HG02870 (cell line): ENCODE measurements around the gene WNT10A.

Experiments used
- ATAC-seq: cut with Tn5 transposase; IDR thresholded peaks from one replicate; pipeline ENCODE4 v1.9.1; 2021; ENCODE audit warnings: mild to moderate bottlenecking, moderate library complexity; ENCODE audit not compliant: unreplicated experiment

The WNT10A gene

DNA sequence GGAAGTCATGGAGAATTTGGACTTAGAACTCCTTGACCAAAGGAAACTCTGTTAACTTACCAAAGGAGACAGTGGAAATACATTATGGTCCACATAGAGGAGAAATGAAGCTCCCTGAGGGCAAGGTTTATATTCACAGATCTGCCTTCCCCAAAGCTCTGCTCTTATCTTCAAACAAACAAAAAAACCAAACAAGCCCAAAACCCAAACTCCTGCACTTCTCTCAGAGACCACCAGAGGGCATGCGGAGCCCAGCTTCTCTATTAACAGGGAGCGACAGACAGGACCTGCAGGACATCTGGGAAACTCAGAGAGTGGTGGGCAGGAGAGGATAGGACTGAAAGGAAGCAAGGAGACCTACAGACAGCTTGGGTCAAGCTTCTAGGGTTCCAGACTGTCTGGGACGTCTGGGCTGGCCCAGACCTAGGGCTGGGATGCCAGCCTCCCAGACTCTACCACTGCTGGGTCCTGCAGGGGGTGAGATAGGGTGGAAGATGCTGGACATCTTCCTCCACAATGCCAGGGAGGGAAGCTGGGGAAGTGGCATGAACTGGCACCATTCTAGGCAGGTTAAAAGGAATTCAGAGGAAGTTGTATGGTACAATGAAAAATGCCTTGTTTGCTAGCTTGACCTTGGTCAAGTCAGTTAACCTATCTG is 4.0 kb upstream of the WNT10A start:
- ATAC-seq, result no peak

DNA sequence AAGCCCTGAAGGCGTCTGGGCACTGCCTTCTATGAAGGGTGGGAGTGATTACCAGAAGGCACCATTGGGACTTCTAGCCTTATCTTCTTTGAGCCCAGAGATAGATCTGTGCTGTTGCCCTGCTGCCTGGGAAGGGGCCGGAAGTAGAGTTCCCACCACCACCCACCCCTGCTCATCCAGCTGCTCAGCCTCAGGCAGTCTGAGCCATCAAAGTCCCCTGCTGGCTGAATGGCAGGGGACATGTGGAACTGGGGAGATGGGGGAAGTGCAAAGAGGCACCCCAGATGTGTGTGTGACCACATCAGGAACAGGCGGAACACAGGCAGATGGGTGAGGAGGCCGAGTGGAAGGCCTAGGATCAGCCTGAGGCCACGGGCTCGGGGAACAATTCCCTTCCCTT is 3.3 kb upstream of the WNT10A start:
- ATAC-seq, result no peak

DNA sequence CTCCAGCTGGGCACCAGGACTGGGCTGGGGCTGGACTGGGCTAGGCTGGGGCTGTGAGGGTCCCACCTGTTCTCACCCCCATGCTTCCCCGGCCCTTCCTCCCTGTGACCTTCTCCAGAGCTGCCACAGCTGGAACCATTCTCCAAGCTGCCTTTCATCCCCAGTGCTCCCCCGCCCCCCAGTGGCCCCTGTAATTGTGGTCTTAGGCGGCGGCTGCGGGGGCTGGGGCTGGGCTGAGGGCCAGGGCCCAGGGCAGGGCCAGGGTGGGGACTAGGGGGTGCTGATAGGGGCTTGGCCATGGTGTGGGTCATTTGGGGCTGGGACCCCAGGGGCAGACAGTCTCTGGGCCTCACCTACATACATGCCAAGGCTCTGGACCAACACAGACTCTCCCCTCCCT is 2.8 kb upstream of the WNT10A start:
- no peak for ATAC-seq

DNA sequence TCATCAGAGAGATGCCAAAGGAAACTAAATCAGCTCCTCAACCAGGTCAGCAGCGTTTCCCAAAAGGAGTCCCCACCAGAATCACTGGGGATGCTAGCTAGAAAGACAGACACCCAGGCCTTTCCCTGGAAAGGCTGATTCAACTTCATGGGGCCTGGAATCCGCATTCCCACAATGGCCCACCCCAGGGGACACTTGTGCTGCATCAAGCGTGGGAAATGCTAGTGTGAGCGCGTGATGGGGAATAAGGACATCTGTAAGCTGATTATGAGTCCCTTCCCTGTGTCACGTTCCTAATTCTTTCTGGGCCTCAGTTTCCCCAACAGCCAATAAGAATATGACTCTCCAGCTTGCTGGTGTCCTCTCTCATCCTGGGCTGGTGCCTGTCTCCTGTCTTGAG is 2.2 kb upstream of the WNT10A start:
- ATAC-seq, result no peak

DNA sequence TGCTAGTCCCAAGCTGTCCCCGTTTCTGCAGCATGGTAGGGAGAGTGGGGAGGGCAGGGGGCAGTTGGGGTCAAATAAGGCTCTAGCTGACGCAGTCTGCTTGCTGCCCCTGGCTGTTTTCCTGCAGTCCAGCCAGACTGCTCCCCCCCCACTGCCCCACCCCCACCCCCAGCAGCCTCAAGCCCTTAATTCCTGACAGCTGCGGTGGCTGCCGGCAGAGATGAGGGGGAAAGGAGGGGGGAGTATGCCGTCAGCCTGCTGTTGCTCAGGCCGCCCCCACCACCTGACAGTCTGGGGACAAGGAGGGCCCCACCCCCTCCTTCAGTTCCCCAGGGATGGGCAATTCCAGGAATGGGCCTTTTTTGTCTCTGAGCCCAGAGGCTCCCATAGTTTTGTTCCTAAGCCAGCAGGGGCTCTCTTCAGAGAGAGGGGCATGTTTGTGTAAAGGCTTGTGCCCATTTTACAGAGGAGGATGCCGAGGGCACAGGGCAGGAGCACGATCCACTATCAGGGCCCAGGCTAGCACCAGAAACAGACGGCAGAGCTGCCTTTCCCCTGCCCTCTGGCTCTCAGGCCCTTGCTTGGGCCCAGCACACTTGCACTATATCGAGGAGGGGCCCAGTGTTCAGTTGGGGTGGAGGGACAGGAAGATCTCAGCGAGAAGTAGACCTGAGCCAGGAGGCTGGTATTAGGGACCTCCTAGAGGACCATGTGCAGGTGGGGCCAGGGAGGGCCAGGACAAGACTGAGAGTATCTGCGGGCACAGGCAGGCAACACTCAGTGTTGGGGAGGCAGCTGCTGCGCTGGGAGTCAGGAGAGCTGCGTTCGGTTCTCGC is 1.5 kb upstream of the WNT10A start:
- no peak for ATAC-seq

DNA sequence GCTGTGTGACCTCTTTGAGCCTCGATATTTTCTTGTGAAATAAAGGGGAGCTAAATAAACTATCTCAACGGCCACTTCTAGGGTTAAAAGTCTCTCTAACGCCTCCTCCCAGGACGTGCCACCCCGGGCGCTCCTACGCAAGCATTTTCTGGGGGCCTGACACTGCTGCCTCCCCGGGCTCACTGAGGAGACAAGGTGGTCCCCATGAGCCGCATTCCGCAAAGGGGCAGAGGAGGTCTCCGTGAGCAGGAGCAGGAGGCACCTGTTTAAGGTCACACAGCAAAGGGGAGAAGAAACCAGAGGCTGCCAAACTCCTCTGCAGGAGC is 913 bp upstream of the WNT10A start:
- no peak for ATAC-seq

DNA sequence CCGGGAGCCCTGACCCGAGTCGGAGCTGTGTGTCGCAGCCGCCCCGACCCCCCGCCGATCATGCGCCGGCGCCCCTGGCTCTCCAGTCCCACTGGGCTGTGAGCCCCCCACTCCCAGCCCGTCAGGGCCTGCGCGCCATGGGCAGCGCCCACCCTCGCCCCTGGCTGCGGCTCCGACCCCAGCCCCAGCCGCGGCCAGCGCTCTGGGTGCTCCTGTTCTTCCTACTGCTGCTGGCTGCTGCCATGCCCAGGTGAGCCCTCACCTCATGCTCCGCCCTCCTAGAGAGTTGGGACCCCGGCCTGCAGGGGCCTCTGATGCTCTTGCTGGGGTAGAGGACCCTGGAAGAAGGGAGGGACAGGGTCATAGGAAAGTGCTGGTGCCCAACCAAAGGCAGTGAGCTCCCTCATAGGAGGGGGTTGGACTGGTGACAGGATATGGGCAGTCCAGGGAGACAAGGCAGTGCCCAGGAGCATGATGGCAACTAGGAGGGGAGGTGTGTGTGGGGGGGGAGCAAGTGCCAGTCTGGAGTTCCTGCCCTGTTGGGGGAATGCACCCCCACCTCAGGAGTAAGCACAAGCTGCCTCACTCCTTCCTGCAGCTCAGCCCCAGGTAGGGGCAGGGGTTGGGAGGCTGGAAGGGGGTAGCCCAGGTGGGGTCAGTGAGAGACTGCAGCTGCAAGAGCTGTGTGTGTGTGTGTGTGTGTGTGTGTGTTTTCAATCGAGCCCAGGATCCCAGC is 375 bp downstream of the WNT10A start:
- no peak for ATAC-seq

DNA sequence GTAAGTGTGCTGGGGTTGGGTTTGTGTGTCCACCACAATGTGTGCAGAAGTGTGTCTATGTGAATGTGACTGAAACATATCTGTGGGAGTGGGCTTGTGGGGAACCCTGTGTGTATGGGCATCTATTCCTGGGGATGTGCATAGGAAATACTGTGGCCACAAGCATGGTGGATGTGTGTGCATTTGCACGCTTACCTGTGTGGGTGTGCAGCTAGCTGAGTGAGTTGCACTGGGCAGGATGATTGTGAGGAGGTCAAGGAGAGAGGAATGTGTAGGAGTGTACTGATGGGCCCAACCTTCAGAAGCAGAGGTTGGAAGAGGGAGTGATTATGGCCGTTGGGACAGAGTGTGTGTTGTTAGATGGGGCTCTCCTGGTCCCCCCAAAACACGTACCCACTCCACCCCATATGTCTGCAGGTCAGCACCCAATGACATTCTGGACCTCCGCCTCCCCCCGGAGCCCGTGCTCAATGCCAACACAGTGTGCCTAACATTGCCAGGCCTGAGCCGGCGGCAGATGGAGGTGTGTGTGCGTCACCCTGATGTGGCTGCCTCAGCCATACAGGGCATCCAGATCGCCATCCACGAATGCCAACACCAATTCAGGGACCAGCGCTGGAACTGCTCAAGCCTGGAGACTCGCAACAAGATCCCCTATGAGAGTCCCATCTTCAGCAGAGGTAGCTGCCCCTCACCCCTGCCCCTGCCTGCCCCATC is 1.2 kb downstream of the WNT10A start:
- no peak for ATAC-seq

DNA sequence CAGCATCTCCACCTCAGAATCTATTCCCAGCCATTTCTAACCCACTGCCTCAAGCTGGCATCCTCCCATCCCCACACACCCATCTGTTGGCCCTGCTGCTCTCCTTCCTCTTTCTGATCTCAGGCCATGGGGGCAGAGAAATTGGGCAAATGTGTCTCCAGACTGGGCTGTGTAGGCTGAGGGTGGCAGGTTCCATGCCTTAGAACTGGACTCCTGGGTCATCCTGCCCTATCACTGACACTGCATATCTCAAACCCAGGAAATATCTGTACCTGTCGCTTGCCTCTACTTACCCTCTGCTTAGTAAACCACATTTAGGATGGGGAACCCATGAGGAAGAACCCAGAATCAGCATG is 1.8 kb downstream of the WNT10A start:
- no peak for ATAC-seq

DNA sequence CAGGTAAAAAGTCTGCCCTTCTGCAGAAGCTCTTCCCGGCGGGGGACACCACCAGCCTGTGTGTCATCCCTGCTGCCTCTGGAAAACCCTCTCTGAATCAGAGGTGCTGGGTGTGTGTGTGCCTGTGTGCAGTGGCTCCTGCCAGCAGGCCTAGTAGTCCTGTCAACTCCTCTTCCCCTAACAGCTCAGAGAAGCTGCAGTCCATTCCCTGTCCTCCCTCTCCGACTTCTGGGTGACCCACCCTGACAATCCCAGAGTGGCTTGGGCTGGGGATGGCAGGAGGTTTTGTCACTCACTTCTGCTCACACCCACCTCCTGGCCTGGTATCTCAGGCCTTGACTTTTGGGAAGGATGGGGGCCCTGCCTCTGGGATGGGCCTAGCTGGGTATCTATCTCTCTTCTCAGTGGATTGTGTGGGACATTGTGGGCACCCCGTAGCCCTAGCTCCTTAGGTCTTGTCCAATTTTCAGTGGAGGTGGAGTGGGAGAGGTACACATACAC is 2.3 kb downstream of the WNT10A start:
- ATAC-seq, result no peak

DNA sequence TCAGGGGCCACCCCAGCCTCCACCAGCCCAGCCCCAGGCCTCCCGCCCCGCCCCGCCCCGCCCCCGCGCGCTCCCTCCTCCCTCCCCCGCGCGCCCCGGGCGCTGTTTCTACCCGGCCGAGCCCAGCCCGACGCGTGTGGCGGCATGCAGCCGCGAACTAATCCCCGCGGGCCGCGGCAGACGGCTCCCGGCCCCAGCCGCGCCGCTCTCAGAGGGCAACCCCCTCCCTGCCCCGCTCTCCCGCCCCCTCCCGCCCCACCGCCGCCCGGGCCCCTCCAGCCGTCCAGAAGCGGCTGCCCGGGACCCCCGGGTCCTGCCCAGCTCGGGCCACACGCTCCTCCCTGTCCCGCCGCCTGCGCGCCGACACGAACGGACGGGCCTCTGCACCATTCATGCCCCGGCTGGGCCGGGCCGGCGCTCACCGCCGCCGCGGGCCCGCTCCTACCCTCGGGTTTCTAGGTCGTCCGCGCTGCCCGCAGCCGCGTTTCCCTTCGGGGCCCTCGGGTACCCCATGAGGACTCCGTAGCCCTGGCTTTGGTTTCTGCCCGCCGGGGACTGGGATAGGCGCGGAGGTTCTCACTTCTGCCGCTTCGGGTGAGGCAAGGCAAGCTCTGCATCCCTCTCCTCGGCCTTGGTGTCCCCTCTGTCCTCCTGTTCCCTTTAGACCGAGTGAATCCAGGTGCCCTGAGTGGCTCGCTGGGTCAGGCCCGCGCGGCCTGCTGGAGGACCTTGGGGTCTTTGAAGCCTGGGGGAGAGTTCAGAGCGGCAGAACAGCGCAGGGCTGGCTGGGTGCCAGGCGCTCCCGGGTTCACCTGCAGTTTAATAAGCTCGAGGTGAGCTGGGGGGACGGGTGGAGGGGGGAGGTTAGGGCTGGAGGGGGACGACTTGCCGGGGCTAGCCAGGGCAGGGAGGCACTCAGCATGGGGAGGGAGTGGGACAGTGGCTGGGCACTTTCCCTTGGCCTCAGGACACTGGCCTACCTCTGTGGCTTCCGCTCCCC is 3.1 kb downstream of the WNT10A start:
- no peak for ATAC-seq

DNA sequence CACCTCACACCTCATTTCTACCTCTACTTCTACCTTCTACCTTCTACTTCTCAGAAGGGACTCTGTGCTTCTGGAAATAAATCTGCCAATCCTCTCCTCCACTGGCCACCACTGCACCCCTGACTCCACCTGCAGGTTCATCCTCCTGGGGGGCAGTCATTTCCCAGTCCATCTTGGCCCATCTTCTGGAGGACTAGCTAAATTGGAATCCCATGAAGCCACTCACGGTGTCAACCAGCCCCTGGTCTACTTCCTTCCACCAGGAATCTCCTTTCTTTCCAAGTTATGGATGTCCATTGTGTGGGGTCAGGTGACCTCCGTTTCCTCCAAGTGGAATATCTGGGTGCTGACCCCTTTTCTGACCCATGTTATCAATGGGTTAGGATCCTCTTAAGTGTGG is 3.9 kb downstream of the WNT10A start:
- no peak for ATAC-seq

DNA sequence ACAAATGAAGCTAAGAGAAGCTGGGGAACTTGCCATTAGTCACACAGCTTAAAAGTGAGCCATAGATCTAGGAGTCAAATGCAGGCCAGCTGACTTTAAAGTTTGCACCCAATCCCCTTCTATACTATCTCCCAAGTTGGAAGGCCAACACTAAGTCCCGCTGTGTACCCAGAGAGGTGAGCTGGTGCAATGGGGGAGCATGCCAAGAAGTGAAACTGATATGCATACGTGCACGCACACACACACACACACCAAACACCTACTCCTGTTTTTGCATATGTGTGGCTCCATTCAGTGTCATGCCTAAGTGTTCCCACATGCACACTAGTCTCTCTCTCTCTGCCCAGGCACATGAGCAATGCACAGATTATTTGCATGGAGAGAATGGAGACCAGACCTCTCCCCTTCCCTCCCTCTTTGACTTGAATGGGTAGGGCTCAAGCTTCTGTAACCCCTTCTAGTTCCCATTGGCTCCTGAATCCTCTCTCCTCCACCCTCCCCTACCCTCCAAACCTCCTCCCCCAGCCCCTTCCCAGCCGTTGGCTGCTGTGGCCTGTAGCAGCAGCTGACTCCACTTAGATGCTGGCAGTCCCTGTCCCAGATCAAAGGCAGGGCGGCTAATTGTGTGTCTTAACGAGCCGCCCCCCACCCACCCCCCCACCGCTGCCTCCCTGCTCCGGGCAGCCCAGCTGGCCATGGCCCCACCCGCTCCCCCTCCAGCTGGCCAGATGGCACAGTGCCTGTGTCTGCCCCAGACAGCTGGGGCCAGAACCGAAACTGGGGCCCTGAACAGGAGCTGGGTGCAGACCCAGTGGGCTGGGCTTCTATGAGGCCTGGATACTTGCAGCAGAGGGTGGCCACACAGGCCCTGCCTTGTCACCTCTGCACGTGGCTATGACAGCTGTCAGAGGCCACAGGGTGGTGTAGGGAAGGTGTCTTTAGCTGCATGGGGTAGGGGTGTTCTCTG is 5.6 kb downstream of the WNT10A start:
- ATAC-seq, result peak; percentile 54

DNA sequence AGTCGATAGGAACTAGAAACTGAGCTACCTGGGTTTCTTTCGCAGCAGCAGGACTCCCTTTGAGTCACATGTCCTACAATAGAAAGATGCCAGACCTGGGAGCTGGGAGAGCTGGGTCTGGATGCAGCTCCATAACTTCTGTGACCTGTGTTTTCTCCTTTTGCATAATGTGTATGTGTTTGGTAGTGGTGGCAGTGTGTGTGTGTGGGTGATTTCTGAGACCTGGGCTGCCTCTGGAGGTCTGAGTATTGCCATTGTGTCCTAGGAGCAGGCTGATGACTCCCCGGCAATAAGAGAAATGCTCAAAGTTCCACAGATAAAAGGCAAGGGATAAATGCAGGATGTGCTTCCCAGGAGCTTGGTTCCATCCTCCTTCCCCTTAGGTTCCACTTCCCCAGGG is 6.4 kb downstream of the WNT10A start:
- ATAC-seq, result no peak

DNA sequence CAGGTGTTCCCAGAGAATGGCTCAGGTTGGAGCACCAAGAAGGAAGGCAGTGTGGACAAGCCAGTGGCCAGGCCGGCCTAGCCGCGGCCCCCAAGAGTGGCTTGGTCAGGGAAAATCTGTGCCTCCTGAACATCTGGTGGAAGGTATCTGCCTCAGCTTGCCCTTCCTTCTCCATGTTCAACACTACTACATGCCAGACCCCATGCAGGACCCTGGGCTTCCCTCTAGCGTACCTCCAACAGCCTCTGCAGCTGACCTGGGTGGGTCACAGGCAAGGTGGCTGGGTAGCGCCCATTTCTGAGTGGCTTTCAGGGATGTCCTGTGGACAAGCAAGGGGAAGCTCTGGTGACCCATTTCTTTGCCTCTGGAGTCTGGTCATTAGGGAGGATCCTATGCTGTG is 7.7 kb downstream of the WNT10A start:
- no peak for ATAC-seq

DNA sequence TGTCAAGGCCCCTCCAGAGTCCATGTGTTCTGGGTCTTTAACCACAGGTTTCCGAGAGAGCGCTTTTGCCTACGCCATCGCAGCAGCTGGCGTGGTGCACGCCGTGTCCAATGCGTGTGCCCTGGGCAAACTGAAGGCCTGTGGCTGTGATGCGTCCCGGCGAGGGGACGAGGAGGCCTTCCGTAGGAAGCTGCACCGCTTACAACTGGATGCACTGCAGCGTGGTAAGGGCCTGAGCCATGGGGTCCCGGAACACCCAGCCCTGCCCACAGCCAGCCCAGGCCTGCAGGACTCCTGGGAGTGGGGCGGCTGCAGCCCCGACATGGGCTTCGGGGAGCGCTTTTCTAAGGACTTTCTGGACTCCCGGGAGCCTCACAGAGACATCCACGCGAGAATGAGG is 9.3 kb downstream of the WNT10A start:
- ATAC-seq, result no peak

DNA sequence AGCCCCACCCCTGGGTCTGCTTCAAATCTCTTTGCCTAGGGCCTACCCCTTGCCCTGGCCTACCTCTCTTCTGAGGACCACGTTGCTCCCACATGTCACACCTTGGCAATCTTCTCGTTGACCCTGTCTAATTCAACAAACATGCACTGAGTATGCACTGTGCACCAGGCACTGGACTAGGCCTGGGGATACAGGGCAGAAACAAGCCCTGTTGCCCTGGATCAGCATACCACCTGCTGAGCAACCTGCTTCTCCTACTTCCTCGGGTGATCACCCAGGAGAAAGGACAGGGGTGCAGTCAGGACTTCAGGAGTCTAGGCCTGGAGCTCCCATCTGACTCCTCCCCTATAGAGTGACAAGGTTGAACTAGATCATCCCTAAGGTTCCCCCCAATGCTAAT is 9.7 kb downstream of the WNT10A start:
- no peak for ATAC-seq

DNA sequence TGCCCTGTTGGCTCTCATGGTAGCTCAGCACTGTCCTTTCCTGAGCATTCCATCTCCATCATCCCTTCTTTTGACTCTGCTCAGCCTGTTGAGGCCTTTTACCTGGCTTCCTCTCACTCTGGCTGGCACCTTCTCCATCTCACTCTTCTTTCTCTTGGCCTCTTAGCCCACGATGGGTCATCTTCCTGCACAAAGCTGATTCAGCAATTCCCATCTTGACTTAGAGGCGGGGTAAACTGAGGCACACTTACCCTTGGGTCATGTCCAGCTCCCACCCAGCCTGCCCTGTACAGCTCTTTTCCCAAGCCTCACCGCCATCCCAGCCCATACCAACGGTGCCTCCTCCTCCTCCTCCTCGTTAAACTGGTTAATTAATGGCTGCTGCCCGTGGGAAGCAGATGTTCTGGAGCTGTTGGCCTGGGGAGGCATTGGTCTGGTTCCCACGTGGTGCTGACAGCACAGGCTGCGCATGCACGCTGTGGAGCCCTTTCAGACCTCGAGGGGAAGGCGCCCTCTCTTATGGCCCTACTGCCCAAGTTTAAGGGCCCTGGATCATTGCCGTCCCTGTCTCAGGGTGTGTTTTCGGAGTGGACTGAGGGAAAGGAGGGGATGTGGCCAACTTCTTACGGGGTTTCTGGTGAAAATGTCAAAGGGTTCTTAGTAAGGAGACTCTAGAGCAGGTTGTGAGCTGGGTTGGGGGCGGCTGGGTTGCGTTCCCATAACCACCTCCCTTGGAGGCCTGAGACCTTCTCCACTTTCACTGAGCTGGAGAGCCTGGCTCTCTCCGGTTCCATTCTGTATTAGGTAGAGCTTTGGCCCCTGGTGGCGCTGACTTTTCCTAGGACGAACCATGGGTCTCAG is 10.9 kb downstream of the WNT10A start:
- ATAC-seq, result no peak
